ENCODE measurements around the gene ALG11. TPM values are rescaled to one million over a fixed set of nuclear protein-coding genes. Genes with fewer than 3 reads are reported as not detected.

The ALG11 gene
- polyA plus RNA-seq, 1 experiment, result 19.6 TPM

DNA sequence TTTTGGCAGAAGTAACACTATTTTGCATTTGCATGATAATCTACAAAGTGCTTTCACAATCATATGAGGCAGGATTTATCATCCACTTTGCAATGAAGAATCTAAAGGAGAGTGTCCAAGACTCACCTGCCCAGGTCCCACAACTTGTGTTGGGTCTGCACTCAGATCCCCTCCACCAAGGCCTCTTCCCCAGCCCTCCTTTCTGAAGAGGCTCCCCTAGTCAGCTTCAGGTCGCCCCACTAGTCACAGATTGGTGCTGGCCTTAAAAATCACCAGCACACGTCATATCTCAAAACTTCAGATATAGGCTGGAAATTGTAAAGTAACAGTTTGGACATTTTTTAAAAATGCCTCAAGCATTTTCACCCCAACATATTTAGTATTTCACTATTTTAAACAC is 18.5 kb upstream of the ALG11 start:
- Histone ChIP-seq H3K27me3 (ENCODE audit: control insufficient read depth, insufficient read depth, low read length) (peaks cover 31% of the 10 kb centered on the region), H3K27ac (ENCODE audit: low read depth, low read length) (no peak overlapping the region), H3K4me3 (ENCODE audit: low read depth, low read length) (no peak overlapping the region), H3K9me3 (ENCODE audit: control insufficient read depth, insufficient read depth, low read length) (no peaks in the 10 kb centered on the region)
- TF ChIP-seq, protein P1, sequence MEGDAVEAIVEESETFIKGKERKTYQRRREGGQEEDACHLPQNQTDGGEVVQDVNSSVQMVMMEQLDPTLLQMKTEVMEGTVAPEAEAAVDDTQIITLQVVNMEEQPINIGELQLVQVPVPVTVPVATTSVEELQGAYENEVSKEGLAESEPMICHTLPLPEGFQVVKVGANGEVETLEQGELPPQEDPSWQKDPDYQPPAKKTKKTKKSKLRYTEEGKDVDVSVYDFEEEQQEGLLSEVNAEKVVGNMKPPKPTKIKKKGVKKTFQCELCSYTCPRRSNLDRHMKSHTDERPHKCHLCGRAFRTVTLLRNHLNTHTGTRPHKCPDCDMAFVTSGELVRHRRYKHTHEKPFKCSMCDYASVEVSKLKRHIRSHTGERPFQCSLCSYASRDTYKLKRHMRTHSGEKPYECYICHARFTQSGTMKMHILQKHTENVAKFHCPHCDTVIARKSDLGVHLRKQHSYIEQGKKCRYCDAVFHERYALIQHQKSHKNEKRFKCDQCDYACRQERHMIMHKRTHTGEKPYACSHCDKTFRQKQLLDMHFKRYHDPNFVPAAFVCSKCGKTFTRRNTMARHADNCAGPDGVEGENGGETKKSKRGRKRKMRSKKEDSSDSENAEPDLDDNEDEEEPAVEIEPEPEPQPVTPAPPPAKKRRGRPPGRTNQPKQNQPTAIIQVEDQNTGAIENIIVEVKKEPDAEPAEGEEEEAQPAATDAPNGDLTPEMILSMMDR (IDR thresholded peaks at IDR 0.05; ENCODE audit: low read depth, low read length), result no peak
- CTCF ChIA-PET, result no interaction called here
- POLR2A ChIA-PET, result no interaction called here
- DNase-seq (ENCODE audit: low read depth, low spot score), result no peak

DNA sequence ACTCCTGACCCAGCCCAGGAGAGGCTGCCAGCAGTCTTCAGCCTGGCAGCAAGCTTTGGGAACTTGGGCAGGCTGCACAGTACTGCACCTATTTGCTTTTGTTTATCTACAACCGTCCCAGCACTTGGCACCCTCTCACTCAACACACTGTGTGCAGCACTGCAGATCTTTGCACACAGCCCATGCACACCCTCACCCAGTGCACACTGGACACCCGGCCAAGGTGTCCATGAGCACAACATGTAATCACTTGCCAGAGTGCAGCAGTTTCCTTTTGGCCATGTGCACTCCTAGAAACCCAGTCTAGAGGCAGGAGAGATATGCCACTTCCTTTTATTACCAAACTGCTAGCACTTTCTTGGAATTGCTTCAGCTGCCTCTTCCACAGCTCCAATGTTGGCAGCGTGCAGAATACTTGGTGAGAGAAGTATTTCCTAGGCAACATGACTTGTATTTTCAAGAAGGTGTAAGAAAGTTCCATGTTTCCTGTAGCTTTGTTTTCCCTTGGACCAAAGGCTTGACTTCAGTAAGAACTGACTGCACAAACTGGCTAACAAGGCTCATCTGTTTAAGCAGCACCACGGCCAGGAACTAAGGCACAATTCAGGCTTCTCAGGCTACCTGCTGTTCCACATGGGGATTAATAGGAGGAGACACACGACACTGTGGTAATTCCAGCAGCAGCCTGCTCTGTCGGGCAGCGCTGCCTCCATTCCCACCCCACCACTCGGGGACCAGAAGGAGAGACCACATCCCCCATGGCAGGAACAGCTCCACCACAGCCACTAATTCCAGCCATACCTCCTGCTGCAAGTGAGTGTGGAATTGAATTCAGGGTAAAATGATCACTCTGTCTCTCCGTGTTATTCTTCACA is 16.3 kb upstream of the ALG11 start:
- H3K27ac ChIP-seq (ENCODE audit: low read depth, low read length), result no peak overlapping the region
- ChIA-PET CTCF (no interaction called here), POLR2A (no interaction called here)
- H3K27me3 ChIP-seq (ENCODE audit: control insufficient read depth, insufficient read depth, low read length), result peaks cover 41% of the 10 kb centered on the region
- no peaks in the 10 kb centered on the region for H3K9me3 ChIP-seq (ENCODE audit: control insufficient read depth, insufficient read depth, low read length)
- no peak for DNase-seq (ENCODE audit: low read depth, low spot score)
- H3K4me3 ChIP-seq (ENCODE audit: low read depth, low read length), result no peak overlapping the region
- TF ChIP-seq, protein P1 (IDR thresholded peaks at IDR 0.05; ENCODE audit: low read depth, low read length), result no peak

DNA sequence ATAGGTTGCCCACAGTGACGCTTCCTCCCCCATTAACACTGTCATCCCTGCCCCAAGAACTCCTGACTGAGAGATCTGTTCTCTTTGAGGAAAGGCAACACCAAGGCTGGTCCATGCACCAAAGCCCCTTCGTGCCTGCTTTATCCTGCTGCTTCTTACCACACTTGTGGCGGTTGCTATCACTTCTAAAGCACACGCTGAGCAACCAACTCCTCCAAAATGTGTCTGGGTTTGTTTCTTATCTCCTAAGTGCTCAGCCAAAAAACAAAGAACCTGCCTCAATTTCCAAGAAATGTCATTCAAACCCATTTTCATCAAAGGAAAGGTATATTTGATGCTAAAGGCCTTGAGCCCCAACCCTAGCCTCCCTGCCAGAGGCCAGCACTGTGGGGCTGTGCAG is 15.6 kb upstream of the ALG11 start:
- CTCF ChIA-PET, result interaction anchor here (1.2 kb wide), 2 partner anchors 131 to 132 kb away, joined by 3 to 4 read pairs; no protein-coding TSS in a partner anchor

DNA sequence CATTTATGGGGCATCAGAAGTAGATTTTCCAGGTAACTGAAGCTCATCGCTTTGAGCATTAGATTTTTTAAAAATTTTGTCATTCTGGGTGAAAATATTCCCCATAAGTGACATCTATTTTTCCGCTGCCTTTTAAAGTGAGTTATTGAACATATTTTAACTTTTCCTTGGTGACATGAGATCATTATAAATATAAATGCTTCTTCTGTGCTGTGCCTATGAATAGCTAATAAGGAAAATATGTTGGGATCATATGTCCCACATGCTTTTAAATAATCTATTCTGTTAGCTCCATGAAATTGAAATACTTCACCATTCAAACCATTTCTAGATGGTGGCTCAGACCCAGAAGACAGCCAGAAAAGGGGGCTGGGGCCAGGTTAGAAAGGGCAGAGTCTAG is 15.0 kb upstream of the ALG11 start:
- TF ChIP-seq, protein P1 (IDR thresholded peaks at IDR 0.05; ENCODE audit: low read depth, low read length), result no peak
- POLR2A ChIA-PET, result no interaction called here
- H3K4me3 ChIP-seq (ENCODE audit: low read depth, low read length), result no peak overlapping the region
- peaks cover 38% of the 10 kb centered on the region for H3K27me3 ChIP-seq (ENCODE audit: control insufficient read depth, insufficient read depth, low read length)
- no peaks in the 10 kb centered on the region for H3K9me3 ChIP-seq (ENCODE audit: control insufficient read depth, insufficient read depth, low read length)
- H3K27ac ChIP-seq (ENCODE audit: low read depth, low read length), result no peak overlapping the region
- CTCF ChIA-PET, result interaction anchor here (1.2 kb wide), 2 partner anchors 130 to 131 kb away, joined by 3 to 4 read pairs; no protein-coding TSS in a partner anchor
- DNase-seq (ENCODE audit: low read depth, low spot score), result no peak

More for the DNA sequence above, 15.6 kb upstream of the ALG11 start:
- Histone ChIP-seq H3K27me3 (ENCODE audit: control insufficient read depth, insufficient read depth, low read length) (peaks cover 41% of the 10 kb centered on the region), H3K4me3 (ENCODE audit: low read depth, low read length) (no peak overlapping the region), H3K27ac (ENCODE audit: low read depth, low read length) (no peak overlapping the region), H3K9me3 (ENCODE audit: control insufficient read depth, insufficient read depth, low read length) (no peaks in the 10 kb centered on the region)
- TF ChIP-seq, protein P1 (IDR thresholded peaks at IDR 0.05; ENCODE audit: low read depth, low read length), result no peak
- POLR2A ChIA-PET, result no interaction called here
- no peak for DNase-seq (ENCODE audit: low read depth, low spot score)

DNA sequence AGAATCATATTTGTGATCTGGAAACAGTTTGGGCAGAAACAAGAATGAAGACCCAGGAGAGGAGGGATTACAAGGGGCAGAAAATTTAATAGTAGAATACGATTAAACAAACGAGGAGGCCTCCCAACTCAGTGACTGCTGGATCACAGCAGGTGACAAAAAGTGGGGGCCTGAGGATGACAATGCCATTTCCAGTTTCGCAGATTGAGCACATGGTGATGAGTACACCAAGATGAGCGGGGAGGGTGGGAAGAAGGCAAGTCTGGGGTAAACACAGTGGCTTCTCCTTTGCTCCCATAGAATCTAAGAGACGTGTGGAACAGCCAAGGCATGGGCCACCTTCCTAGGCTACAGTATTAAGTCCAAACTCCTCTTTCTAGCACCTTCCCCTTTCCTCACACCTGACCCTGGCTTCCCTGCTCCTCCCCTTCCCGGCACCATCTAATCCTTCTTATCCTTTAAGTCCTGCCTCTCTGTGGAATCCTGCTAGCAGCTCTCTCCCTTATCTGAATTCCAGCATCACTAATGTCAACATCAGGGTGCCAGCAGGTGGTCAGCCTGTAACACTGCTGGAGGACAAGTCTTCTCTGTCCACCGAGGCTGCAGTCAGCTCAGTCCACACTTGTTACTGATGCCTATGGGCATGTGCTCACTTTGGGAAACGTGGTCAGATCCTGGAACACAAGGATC is 14.4 kb upstream of the ALG11 start:
- no peak for DNase-seq (ENCODE audit: low read depth, low spot score)
- TF ChIP-seq, protein P1 (IDR thresholded peaks at IDR 0.05; ENCODE audit: low read depth, low read length), result no peak
- ChIA-PET POLR2A (no interaction called here), CTCF (interaction anchor here (1.1 to 1.2 kb wide), 4 partner anchors 10 to 178 kb away, joined by 3 to 4 read pairs (median 3); no protein-coding TSS in a partner anchor)
- Histone ChIP-seq H3K27me3 (ENCODE audit: control insufficient read depth, insufficient read depth, low read length) (peaks cover 37% of the 10 kb centered on the region), H3K27ac (ENCODE audit: low read depth, low read length) (no peak overlapping the region), H3K4me3 (ENCODE audit: low read depth, low read length) (no peak overlapping the region), H3K9me3 (ENCODE audit: control insufficient read depth, insufficient read depth, low read length) (no peaks in the 10 kb centered on the region)
